OCI-LY7 (cell line): Measurements from ENCODE around the gene SMARCB1. TPM values are rescaled to one million over a fixed set of nuclear protein-coding genes. Genes with fewer than 3 reads are reported as not detected.
A peak's percentile ranks its signal among the peaks of the same experiment; 100 is the strongest.

Experiments
- BruUV-seq: library from RNA; stranded (reverse); fragments of 400-500 nt; replicated peaks from 2 replicates; lab custom pipeline; 2021; lab: Mats Ljungman, UMichigan
- CTCF ChIA-PET: fragments of 300-600 bp; sonication (Branson Sonifier 250); formaldehyde crosslinking; loops from one replicate; lab custom pipeline; 2022; ENCODE audit warnings: antibody characterized with exemption; ENCODE audit not compliant: unreplicated experiment; lab: Charles Lee
- POLR2A ChIA-PET: fragments of 300-600 bp; sonication (Branson Sonifier 250); formaldehyde crosslinking; loops from one replicate; lab custom pipeline; 2022; ENCODE audit warnings: antibody characterized with exemption; lab: Charles Lee
- DNase-seq: peaks from one replicate; pipeline ENCODE4 v3.0.0-alpha.2; 2015; ENCODE audit warnings: low spot score
- H2AFZ ChIP-seq: fragments of 200-600 bp; sonication (generic), shearing (Covaris generic); 2 replicates; pipeline ENCODE4 v1.6.1; 2014; ENCODE audit warnings: mild to moderate bottlenecking, antibody characterized with exemption, low read length, moderate library complexity
- H3K27ac ChIP-seq: fragments of 200-600 bp; sonication (generic); 2 replicates; pipeline ENCODE4 v1.5.1; 2014; ENCODE audit warnings: mixed run types, low read depth, mild to moderate bottlenecking, moderate library complexity, low read length, inconsistent platforms; ENCODE audit not compliant: poor library complexity, severe bottlenecking
- H3K36me3 ChIP-seq: fragments of 200-600 bp; sonication (generic); 2 replicates; pipeline ENCODE4 v1.6.1; 2014; ENCODE audit warnings: mild to moderate bottlenecking, antibody characterized with exemption, low read length, moderate library complexity, mixed read lengths; ENCODE audit not compliant: insufficient read depth
- H3K4me1 ChIP-seq: fragments of 200-600 bp; sonication (generic); 2 replicates; pipeline ENCODE4 v1.5.1; 2014; ENCODE audit warnings: mild to moderate bottlenecking, low read length; ENCODE audit not compliant: insufficient read depth, poor library complexity, severe bottlenecking
- H3K4me2 ChIP-seq: fragments of 200-600 bp; sonication (generic); 2 replicates; pipeline ENCODE4 v1.6.1; 2014; ENCODE audit warnings: mild to moderate bottlenecking, low read length
- H3K4me3 ChIP-seq: fragments of 200-600 bp; sonication (generic); 2 replicates; pipeline ENCODE4 v1.5.1; 2014; ENCODE audit warnings: mild to moderate bottlenecking, low read depth, low read length; ENCODE audit not compliant: poor library complexity, severe bottlenecking
- H3K79me2 ChIP-seq: fragments of 200-600 bp; sonication (generic); 2 replicates; pipeline ENCODE4 v1.6.1; 2016; ENCODE audit warnings: low read depth, mild to moderate bottlenecking, low read length, moderate library complexity, mixed read lengths; ENCODE audit not compliant: insufficient read depth
- H3K9me2 ChIP-seq: fragments of 200-600 bp; sonication (generic); 2 replicates; pipeline ENCODE4 v1.6.1; 2016; ENCODE audit warnings: mild to moderate bottlenecking, low read length, mixed read lengths; ENCODE audit not compliant: insufficient read depth
- H3K9me3 ChIP-seq: fragments of 200-600 bp; sonication (generic); 2 replicates; pipeline ENCODE4 v1.6.1; 2014; ENCODE audit warnings: mild to moderate bottlenecking, mixed run types, low read length, mixed read lengths
- H4K20me1 ChIP-seq: fragments of 200-600 bp; sonication (generic); 2 replicates; pipeline ENCODE4 v1.6.1; 2014; ENCODE audit warnings: mild to moderate bottlenecking, antibody characterized with exemption, low read length, moderate library complexity, mixed read lengths; ENCODE audit not compliant: insufficient read depth
- CTCF ChIP-seq: fragments of 200-600 bp; sonication (generic); conservative IDR thresholded peaks from 2 replicates; pipeline ENCODE4 v1.5.1; 2014; ENCODE audit warnings: mild to moderate bottlenecking, antibody characterized with exemption, low read length, moderate library complexity, mixed read lengths
- EZH2phosphoT487 ChIP-seq: fragments of 200-600 bp; sonication (generic); IDR thresholded peaks from 2 replicates; pipeline ENCODE4 v1.6.1; 2018; ENCODE audit warnings: low read depth, borderline replicate concordance, mild to moderate bottlenecking, mixed run types, antibody characterized with exemption, low read length, moderate library complexity, mixed read lengths
- intact Hi-C: fragments of 100-400 bp; cut with micrococcal nuclease; formaldehyde crosslinking; loops from one replicate; pipeline ENCODE4 v1.10.0; 2022; ENCODE audit not compliant: unreplicated experiment
- total RNA-seq, 2 experiments: library from RNA; depleted of rRNA in 1 of 2; stranded (reverse); fragments of >200 nt in 1 of 2; shearing (Covaris generic) in 1 of 2; gene quantifications; 2 replicates each; pipeline ENCODE4 v1.2.3, GENCODE V29; 2014 to 2022

Gene SMARCB1
- total RNA-seq, 2 experiments from 2014 or later: 252 to 265 TPM

- H3K9me2 ChIP-seq: no peaks in the 10 kb centered on the region
- TF ChIP-seq EZH2phosphoT487 (no peak), CTCF (no peak)
- H4K20me1 ChIP-seq: no peaks in the 10 kb centered on the region
- peaks cover 11% of the 10 kb centered on the region; the same call in 1 of the 2 replicates for H3K79me2 ChIP-seq
- H3K27ac ChIP-seq: peak overlapping the region; percentile 95
- ChIA-PET CTCF (no interaction called here), POLR2A (interaction anchor here (1.0 to 2.3 kb wide), 2 partner anchors 11 to 101 kb away, joined by 3 to 8 read pairs; partner anchors contain the start of gene SLC2A11)
- peak overlapping the region; percentile 78 for H3K4me3 ChIP-seq
- BruUV-seq: no TSS peak
- H2AFZ ChIP-seq: peak overlapping the region; percentile 14; the same call in 1 of the 2 replicates
- intact Hi-C loops: loop anchor here (10.0 kb wide), 1 partner anchor 821 kb away; no protein-coding TSS in a partner anchor
- peaks cover 48% of the 10 kb centered on the region for H3K4me1 ChIP-seq
- H3K36me3 ChIP-seq: no peaks in the 10 kb centered on the region; the same call in 1 of the 2 replicates
- no peaks in the 10 kb centered on the region for H3K9me3 ChIP-seq
- peak overlapping the region; percentile 93 for H3K4me2 ChIP-seq
- no peak for DNase-seq
These were observed 31.1 kb upstream of the SMARCB1 start for GRCh38 chr22:23755711-23756110.

DNA sequence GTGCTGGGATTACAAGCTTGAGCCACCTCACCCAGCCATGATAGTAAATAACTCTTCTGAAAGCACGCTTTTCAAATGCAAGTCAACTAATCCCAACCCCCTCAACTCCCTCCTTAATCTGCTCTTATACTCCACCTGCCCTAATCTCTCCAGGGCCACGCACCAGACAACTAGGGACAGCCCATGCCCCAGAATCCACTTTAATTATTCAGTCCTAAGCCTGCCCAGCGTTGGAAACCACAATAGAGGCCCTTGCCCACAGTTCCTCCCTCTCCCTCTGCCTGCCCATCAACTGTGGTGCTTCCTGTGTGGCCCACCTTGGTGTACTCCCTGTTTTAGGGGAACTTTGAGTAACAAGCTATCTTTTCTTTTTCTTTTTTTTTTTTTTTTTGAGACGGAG, 29.9 kb upstream of the SMARCB1 start:
- intact Hi-C loops: loop anchor here (10.0 kb wide), 1 partner anchor 822 kb away; no protein-coding TSS in a partner anchor
- peak overlapping the region; percentile 57 for H3K27ac ChIP-seq
- BruUV-seq: no TSS peak
- H3K4me3 ChIP-seq: no peak overlapping the region
- DNase-seq: peak; percentile 39
- no peak overlapping the region; the same call in 1 of the 2 replicates for H2AFZ ChIP-seq
- no peaks in the 10 kb centered on the region for H4K20me1 ChIP-seq
- peaks cover 11% of the 10 kb centered on the region; the same call in 1 of the 2 replicates for H3K79me2 ChIP-seq
- POLR2A ChIA-PET: interaction anchor here (0.7 to 1.0 kb wide), 2 partner anchors 45 to 47 kb away, joined by 4 read pairs; no protein-coding TSS in a partner anchor
- H3K36me3 ChIP-seq: no peaks in the 10 kb centered on the region; the same call in 1 of the 2 replicates
- peak overlapping the region; percentile 33 for H3K4me2 ChIP-seq
- CTCF ChIA-PET: interaction anchor here (0.6 kb wide), 1 partner anchor 100 kb away, joined by 3 read pairs; no protein-coding TSS in a partner anchor
- H3K9me3 ChIP-seq: no peaks in the 10 kb centered on the region
- H3K9me2 ChIP-seq: no peaks in the 10 kb centered on the region
- H3K4me1 ChIP-seq: peaks cover 41% of the 10 kb centered on the region
- no peak for TF ChIP-seq EZH2phosphoT487
- no peak for TF ChIP-seq CTCF

- no TSS peak for BruUV-seq
- POLR2A ChIA-PET: no interaction called here
- peaks cover 53% of the 10 kb centered on the region for H3K4me1 ChIP-seq
These were observed 27.2 kb upstream of the SMARCB1 start for GRCh38 chr22:23759566-23759965.

More at GRCh38 chr22:23759566-23759965, 27.2 kb upstream of the SMARCB1 start:
- Histone ChIP-seq H4K20me1 (no peaks in the 10 kb centered on the region), H3K9me3 (no peaks in the 10 kb centered on the region), H3K79me2 (no peaks in the 10 kb centered on the region), H3K36me3 (peaks cover 20% of the 10 kb centered on the region), H3K4me3 (no peak overlapping the region), H3K4me2 (no peak overlapping the region), H3K9me2 (no peaks in the 10 kb centered on the region), H3K27ac (no peak overlapping the region), H2AFZ (no peak overlapping the region)
- intact Hi-C loops: loop anchor here (10.0 kb wide), 1 partner anchor 825 kb away; no protein-coding TSS in a partner anchor
- CTCF ChIA-PET: interaction anchor here (1.4 kb wide), 1 partner anchor 12 kb away, joined by 3 read pairs; no protein-coding TSS in a partner anchor
- DNase-seq: no peak
- TF ChIP-seq EZH2phosphoT487 (no peak), CTCF (no peak)
